ENCODE data around the gene NEK4.
"Not testable (repeated sequence)": the region's sequence is repeated elsewhere in the genome, so short reads cannot be mapped to it uniquely, and the experiment has no call there.

The NEK4 gene

DNA sequence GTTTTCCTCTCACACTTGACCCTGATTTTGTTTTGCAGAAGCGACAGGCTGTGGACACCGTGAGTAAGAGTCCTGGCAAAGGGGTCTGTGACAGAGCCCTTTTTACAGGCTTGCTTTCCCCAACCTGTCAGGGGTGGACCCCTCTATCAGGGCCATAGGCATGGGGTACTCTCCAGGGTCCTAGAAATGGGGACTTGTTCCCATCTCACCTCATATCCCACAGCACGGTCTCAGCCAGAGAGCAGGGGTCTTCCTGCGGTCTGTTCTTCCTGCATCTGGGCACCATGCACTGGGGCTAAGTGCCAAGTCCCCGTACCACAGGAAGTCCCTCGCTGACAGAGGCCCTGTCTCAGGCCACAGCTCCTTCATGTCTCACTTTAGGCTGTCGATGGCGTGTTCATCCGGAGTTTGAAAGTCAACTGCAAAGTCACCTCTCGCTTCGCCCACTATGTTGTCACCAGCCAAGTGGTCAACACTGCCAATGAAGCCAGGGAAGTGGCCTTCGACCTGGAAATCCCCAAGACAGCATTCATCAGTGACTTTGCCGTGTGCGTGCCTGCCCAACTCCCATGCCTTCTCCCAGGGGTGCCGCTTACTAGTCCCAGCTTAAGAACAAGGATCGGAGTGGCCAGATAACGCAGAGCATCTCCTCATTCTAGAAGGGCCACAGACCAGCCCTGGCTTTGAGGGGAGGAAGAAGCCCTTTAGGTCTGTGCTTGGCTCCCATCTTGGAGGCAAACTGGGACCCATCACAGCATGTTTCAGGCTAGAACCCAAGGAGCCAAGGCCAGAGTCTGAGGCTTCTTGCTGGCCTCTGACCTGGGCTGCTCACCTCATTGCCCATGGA is 7.4 kb upstream of the NEK4 start:
- no peak for DNase-seq

DNA sequence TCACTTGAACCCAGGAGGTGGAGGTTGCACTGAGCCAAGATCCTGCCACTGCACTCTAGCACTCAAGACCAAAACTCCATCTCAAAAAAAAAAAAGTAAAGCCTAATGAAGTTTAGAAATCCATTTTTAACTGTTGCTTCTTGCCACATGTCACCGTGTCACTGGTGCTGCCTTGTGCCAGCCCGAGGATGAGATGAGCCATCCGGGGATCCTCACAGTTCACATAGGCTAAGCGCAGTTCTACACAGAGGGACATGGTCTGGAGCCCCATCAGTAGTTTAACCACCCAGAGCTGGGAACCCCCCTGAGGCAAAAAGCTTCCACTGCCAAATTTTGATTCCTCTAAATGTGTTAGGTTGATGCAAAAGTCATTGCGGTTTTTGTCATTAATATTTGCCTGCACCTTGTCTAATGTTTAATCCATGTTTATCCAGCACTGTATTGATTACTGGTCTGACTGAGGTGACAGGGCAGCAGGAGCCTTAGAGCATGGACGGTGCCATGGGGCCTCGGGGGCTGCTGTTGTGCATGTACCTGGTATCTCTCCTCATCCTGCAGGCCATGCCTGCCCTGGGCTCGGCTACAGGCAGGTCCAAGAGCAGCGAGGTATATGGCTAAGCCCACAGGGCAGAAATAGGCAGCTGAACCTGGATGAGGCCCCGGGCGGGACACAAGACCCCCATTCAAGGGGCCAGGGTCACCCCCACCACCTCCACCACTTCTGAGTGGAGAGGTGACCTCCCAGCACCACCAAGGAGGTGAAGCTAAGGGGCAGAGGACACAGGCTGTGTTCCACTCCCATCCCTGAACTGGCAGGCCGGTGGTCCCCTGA is 6.6 kb upstream of the NEK4 start, which contains the start of gene ITIH1:
Gene ITIH1 (plus strand): TSS at position 473 of the 832 bp plus-strand sequence. CDS start 17 bp downstream, at position 490.
- DNase-seq = no peak

DNA sequence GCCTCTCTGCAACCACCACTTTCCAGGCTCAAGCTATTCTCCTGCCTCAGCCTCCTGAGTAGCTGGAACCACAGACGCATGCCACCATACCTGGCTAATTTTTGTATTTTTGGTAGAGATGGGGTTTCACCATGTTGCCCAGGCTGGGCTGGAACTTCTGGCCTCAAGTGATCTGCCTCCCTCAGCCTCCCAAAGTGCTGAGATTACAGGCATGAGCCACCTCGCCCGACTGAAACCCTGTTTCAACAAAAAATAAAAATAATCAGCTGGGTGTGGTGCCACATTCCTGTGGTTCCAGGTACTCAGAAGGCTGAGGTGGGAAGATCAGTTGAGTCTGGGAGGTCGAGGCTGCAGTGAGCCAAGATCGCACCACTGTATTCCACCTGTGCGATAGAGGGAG is 5.7 kb upstream of the NEK4 start:
- not testable (repeated sequence) for DNase-seq

DNA sequence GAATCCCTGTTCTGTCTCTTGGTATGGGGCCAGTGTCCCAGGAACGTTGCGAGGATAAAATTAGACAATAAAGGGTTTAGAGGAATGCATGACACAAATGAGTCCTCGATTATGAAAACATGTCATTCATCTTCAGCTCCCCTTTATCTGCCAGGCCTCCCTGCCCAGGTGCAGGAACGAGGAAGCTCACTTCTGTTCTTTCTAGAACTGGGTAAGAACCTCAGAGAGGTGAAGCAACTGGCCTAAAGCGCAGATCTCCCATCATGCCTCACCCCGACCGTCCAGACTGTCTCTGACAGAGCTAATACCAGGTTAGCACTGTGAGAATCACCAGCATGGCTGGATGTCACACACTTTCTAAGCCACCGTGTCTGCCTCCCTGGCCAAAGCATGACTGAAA is 5.1 kb upstream of the NEK4 start:
- DNase-seq = no peak

DNA sequence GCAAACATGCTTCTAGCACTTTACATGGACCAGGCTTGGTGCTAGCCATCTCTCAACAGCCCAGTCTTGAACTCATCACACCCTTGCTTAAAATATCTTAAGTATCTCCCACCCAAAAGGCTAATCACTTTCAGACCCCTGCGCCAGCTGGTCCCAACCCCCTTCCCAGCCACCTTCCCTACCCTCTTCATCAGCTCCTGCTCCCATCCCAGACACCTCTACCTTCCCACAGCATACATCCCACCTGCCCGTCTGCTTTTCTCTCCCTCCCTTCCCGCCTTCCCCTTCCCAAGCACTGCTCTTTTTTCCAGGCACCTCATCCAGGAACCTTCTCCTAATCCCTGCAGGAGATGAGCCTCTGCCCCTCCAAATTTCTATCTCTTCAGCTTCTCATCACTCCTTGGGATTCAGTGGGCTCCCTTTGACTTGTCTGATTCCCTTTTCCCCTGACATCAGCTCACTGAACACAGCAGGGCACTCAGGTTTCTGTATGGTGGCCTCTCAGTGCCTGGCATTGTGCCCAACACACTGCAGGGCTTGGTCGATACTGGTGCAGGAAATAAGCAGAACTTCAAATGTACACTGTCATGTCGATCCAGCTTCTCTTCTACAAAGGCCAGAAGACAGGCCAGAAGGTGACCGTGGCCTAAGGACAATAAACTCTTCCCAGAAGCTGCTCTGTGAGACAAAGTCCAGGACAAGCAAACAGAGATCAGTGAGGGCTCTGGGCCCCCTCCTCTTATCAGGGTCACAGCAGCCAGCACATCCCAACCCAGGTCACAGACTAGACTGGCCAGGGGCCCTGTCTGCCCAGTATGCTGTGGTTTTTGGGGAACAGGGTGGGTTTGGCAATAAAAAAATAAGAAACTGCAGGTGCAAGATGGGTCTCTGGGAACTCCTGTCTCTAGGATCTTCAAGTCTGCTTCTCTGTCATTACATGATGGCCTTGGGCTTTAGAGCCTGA is 4.4 kb upstream of the NEK4 start:
- DNase-seq = no peak

DNA sequence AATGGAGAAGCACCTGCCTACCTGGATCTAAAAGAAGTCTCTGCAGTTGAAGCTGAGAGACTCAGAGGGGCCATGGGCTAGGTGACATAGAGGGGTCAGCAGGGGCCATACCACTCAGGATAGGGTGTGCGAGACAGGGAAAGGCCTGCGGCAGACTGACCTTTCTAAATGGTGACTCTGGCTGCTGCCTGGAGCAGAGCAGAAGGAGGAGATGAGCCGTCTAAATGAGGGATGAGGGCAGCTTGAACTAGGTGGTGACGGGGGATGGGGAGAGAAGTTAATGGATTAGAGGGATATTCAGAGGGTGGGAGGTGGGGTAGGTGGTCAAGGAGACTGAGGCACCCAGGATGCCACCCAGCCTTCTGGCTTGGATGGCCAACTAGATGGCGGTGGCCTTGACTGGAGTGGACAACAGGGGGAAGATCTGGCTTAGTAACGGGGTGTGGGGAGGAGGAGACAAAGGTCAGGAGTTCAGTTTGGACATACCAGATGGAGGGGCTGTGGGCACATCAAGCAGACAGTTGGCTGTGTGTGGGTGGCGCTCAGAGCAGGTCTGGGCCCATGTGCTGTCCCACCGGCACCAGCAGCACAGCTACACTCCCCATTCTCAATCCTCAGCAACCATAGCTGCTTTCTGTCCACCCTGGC is 3.5 kb upstream of the NEK4 start:
- DNase-seq = no peak

DNA sequence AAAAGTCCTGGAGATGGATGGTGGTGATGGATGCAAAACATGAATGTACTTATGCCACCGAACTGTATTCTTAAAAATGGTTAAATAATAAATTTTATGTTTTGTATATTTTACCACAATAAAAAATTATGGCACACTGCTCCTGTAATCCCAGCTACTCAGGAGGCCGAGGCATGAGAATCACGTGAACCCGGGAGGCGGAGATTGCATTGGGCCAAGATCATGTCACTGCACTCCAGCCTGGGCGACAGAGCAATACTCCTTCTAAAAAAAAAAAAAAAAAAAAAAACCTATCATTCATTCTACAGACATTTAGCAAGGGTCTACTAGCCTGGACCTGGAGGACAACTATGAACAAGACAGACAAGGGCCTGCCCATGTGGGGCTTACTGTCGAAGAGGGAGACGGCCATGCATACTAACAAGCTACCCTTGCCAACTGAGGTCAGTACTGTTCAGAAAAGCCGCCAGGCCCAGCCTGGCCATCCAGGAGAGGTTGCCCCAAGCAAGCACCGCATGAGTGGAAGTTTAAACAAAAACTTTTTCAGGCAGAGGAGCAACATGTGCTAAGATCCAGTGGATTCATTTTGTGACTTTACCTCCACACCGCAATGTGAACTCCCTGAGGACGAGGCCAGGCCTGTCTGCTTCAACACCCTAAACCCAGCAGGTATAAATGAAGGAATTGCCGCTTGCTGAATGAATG is 2.8 kb upstream of the NEK4 start:
- DNase-seq = no peak

DNA sequence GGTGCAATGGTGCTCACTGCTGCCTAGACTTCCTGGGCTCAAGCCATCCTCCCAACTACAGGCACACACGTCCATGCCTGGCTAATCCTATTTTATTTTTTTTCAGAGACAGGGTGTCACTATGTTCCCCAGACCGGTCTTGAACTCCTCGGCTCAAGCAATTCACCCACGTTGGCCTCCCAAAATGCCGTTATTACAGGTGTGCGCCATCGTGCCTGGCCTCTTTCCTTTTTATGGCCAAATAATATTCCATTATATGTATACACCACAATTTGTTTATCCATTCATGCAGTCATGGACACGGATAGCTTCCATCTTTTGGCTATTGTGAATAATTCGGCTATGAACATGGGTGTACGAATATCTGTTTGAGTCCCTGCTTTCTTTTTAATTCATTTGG is 962 bp upstream of the NEK4 start:
- no peak for DNase-seq

DNA sequence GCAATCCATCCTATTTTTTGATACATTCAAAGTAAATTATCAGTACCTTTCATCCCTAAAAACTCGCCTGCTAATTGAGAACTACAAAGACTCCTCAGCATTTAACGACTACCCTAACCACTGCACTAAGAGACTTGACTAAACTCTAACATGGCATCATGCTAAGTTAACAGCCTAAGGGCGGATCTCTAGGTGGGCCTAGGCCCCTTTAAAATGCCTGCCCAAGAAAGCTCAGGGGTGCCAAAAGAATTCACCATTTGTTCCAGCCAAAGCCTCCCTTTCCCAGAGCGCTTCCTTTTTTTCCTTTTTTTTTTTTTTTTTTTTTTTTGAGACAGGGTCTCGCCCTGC is 568 bp upstream of the NEK4 start:
- no peak for DNase-seq

DNA sequence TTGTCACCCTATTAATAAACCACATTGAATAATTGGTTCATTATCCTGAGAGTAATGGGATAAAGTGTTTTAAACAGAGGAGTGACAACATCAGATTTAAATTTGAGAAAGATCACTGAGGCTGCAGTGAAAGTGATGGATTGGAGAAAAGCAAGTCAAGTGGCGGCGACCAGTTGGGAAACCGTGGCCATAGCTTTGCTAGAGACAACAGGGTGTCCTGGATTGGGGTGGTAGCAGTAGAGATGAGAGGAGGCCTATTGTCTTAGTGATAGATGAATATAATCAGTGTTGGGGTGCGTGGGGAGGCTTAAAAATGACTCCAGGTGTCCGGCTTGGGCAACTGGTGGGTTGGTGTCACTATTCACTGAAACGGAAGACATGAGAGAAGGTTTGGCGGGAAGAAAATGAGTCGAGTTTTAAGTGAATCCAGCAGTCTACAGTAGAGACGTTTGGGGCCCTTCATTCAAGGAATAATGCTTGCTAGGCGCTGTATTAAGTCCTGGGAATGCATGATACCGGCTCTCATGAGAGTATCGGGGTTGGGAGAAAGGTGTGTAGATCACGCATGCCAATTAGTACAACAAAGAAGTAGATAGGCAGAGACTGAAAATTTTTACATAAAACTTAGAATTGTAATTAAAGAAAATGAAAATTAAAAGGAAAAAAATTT is 819 bp downstream of the NEK4 start:
- no peak for DNase-seq

DNA sequence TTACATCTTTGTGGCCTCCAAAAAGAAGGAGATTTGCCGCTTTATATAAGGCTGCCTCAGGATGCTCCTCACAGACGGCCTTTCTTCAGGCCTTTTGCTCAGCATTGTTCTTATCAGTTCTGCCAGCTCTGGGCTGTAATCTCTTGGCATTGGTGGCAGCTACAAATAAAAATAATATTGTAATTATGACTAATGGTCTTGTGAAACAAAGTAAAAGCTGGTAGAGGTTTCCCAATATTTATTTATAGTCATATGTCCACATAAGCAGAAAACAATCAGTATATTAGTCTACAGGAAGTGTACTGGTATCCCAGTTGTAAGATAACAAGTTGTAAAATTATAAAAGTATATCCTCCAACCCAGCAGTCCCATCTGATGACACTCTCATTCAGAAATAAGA is 7.3 kb downstream of the NEK4 start:
- DNase-seq = no peak

DNA sequence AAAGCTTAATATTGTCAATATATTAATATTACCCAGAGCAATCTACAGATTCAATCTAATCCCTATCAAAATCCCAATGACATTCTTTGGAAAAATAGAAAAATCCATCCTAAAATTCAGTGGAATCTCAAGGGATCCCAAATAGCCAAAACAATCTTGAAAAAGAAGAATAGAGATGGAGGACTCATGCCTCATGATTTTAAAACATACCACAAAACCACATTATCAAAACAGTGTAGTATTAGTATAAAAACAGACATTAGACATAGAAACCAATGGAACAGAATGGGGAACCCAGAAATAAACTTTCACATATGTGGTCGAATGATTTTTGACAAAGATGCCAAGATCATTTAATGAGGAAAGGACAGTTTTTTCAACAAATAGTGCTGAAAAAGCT is 14.6 kb downstream of the NEK4 start:
- DNase-seq = no peak

DNA sequence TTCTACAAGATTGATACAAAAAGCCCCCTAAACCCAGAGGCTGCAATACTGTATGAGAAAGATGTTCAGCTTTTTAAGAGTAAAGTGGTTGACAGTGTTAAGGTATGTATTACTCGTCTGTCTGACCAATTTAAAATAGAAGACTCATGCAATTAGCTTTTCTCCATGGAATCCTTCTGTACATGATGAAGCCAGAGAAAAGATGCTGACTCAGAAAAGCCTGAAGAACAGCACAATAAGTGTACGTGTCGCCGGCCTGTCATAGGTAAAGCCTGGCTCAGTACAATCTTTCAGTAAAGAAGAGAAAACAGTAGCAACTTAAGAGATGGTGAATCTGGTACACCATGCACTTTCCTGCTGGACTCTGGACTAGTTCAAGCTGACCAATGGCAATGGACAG is 16.4 kb downstream of the NEK4 start:
- no peak for DNase-seq

DNA sequence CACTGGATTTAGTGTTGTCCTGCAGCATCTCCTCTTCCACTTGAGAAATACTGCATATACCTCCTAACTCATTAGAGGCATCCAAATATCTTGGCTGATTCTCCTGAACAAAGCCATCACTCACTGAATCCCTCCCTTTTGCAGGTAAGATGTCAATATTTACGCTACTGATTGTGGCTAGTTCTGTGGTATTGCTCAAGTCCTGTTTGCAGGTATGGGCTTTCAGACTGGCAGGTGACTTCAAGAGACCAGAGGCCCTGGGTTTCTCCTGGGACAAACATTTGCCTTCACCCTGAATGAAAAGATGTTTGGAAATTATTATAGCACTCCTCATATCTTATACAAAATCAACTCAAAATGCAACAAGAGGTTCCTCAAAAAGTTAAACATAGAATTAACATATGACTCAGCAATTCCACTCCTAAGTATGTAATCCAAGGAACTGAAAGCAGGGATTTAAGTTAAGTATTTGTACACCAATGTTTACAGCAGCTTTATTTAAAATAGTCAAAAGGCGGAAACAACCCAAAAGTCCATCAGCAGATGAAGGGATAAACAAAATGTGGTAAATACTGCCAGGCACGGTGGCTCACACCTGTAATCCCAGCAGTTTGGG is 18.6 kb downstream of the NEK4 start:
- DNase-seq = no peak

DNA sequence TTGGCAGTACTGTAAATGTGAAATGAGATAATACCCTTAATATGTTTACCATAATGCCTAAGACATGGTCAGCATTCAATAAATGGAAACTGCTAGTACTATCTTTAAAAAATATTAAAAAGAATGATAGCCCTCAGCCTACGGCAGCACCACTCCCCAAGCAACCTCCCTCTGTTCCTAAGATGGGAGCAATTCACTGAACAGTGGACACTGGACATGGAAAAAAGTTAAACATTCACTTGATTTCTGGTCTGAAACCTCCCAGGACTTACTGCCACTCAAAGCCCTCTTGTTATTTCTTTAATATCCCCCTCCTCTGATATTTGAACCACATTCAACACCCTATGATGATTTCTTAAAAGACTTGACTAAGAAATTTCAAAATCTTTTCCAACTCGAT is 27.0 kb downstream of the NEK4 start:
- no peak for DNase-seq

DNA sequence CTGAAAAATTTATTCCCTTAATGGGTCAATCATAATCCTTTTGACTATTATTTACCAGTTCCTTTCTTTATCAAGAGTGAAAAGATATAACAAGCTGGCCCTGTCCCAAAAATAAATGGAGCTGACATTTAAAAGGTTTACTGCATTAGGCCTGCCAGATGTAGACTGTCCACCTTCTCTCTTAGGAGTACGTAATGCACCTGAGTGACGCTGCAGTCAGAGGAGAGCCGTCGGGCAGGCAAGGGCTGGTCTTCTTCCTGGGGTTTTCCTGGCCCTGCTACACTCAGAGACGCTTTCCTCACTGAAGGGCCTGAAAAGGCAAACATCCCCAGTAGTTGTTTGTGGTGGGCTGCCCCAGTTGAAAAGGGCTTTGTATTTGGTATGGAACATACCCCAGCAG is 27.6 kb downstream of the NEK4 start:
- DNase-seq = no peak

DNA sequence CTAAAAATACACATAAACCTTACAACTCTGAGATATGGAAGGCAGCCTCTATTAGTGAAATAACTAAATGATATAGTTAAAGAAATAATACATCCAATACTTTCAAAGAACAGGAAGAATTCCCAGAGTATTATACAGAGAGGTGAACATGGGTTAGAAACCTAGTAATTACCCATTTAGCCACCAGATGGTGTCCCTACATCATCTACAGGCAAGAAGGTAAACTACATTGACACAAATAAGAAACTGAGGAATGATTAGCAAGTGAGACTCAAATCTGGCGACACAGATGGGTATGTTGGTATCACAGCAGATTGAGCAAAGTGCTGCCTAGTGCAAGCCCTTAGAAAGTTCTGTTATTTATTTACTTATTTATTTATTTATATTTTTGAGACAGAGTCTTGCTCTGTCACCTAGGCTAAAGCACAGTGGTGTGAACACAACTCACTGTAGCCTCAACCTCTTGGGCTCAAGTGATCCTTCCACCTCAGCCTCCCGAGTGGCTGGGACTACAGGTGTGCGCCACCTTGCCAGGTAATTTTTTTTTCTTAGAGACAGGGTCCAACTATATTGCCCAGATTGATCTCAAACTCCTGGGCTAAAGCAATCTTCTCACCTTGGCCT is 28.2 kb downstream of the NEK4 start:
- DNase-seq = no peak

DNA sequence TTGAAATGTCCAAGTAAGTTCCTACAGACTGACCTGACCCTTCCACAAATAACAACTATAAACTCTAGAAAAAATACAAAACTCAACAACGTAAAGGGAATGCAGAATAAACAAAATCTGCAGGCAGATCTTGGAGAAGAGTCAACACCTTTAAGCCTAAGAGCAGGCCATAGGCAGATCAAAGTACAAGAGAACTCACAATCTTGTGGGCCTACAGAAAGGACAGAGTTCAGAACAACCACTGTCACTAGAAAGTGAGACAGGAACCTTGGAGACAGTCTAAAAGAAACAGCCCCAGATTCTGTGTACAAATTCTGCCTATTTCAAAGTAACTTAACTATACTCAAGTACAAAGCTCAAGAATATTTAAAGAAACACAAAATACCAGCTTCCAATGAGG is 31.0 kb downstream of the NEK4 start:
- no peak for DNase-seq

DNA sequence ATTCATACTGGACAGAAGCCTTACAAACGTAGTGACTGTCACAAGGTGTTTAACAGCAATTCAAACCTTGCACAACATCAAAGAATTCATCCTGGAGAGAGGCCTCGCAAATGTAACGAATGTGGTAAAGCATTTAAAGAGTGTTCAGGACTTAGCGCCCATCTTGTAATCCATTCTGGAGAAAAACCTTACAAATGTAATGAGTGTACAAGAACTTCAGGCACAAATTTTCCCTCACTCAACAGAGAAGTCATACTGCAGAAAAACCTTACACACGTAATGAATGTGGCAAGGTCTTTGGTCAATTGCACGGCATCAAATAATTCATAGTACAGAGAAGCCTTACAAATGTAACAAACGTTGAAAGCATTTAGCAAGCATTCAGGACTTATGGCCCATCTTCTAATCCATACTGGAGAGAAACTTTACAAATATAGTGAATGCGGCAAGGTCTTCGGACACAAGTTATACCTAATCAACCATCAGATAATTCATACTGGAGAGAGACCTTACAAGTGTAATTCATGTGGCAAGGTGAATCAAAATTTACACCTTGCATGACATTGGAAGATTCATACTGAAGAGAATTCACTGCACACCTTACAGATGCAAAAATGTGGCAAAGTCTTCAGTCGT is 37.4 kb downstream of the NEK4 start:
- DNase-seq = no peak

DNA sequence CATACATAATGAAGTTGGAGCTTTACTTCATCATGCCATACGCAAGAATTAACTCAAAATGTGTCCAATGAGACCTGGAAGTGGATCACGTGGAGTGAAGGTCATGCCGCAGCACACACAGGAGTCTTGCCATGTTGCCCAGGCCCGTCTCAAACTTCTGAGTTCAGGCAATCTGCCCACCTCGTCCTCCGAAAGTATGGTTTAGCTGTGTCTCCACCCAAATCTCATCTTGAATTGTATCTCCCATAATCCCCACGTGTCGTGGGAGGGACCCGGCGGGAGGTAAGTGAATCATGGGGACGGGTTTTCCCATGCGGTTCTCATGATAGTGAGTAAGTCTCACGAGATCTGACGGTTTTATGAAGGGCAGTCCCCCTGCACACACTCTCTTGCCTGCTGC is 39.1 kb downstream of the NEK4 start:
- DNase-seq = no peak
